Gastroesophageal sphincter (tissue), 3 donors: ENCODE results near the gene MACROH2A2.

Experiments
- CTCF ChIP-seq, 4 experiments: fragments of 200-600 bp in 2 of 4; fragments of 450-650 bp in 2 of 4; sonication (generic) in 1 of 4; IDR thresholded peaks; one replicate each; pipeline ENCODE4 v1.5.1; 2017 to 2019; ENCODE audit warnings: antibody characterized with exemption in 4 of 4, mild to moderate bottlenecking in 2 of 4, moderate library complexity in 2 of 4
- EP300 ChIP-seq: sonication (generic); formaldehyde crosslinking; IDR thresholded peaks from one replicate; pipeline ENCODE4 v1.6.1; 2017; ENCODE audit warnings: antibody characterized with exemption, mild to moderate bottlenecking
- POLR2A ChIP-seq, 2 donors: fragments of 450-650 bp; IDR thresholded peaks; one replicate each; pipeline ENCODE4 v1.6.1; 2017; ENCODE audit warnings: antibody characterized with exemption in 2 of 2, mild to moderate bottlenecking in 2 of 2, moderate library complexity in 1 of 2
- POLR2AphosphoS5 ChIP-seq: sonication (generic); formaldehyde crosslinking; IDR thresholded peaks from one replicate; pipeline ENCODE4 v1.6.1; 2017; ENCODE audit warnings: antibody characterized with exemption

GRCh38 chr10:70160798-70161197 lies 108.2 kb downstream of the MACROH2A2 start:
- TF ChIP-seq POLR2A (IDR thresholded peaks at IDR 0.05) = no peak
- no peak for TF ChIP-seq POLR2AphosphoS5
- TF ChIP-seq CTCF (IDR thresholded peaks at IDR 0.05) = no peak
- TF ChIP-seq EP300 = no peak
